ENCODE data around the gene PDE5A. TPM values are rescaled to one million over a fixed set of nuclear protein-coding genes. Genes with fewer than 3 reads are reported as not detected.
"Not testable (repeated sequence)": the region's sequence is repeated elsewhere in the genome, so short reads cannot be mapped to it uniquely, and the experiment has no call there.

Gene PDE5A
- total RNA-seq, 2 donors from 2014 or later: 0.58 to 0.65 TPM

- not testable (repeated sequence) for H3K4me1 Mint-ChIP-seq, H3K27me3 Mint-ChIP-seq, H3K9me3 Mint-ChIP-seq, H3K4me3 Mint-ChIP-seq
- peak overlapping the region; percentile 58 for H3K27ac Mint-ChIP-seq
- peaks cover 84% of the 10 kb centered on the region for H3K36me3 Mint-ChIP-seq (ENCODE audit: low read depth)
- ATAC-seq (replicated peaks): peak; percentile 80
Observed at GRCh38 chr4:119470021-119470736, 158.4 kb downstream of the PDE5A start.

GRCh38 chr4:119469039-119469438 lies 159.6 kb downstream of the PDE5A start:
- not testable (repeated sequence) for ATAC-seq (replicated peaks); H3K27ac Mint-ChIP-seq; H3K4me3 Mint-ChIP-seq; H3K9me3 Mint-ChIP-seq; H3K4me1 Mint-ChIP-seq; H3K27me3 Mint-ChIP-seq
- peaks cover 78% of the 10 kb centered on the region for H3K36me3 Mint-ChIP-seq (ENCODE audit: low read depth)

- H3K9me3 Mint-ChIP-seq: not testable (repeated sequence)
Observed at GRCh38 chr4:119462733-119463132, 165.9 kb downstream of the PDE5A start.

GRCh38 chr4:119455734-119456133 lies 172.9 kb downstream of the PDE5A start:
- H3K9me3 Mint-ChIP-seq; H3K27me3 Mint-ChIP-seq; H3K27ac Mint-ChIP-seq; H3K4me1 Mint-ChIP-seq; ATAC-seq (replicated peaks): not testable (repeated sequence)
- Mint-ChIP-seq H3K4me3 (peak overlapping the region; percentile 87), H3K36me3 (ENCODE audit: low read depth) (peaks cover 22% of the 10 kb centered on the region)

More at GRCh38 chr4:119462733-119463132, 165.9 kb downstream of the PDE5A start:
- not testable (repeated sequence) for H3K27ac Mint-ChIP-seq; H3K27me3 Mint-ChIP-seq; H3K4me3 Mint-ChIP-seq; H3K4me1 Mint-ChIP-seq; ATAC-seq (replicated peaks)
- H3K36me3 Mint-ChIP-seq (ENCODE audit: low read depth): peaks cover 71% of the 10 kb centered on the region

GRCh38 chr4:119454491-119455270 lies 173.9 kb downstream of the PDE5A start:
- ATAC-seq (replicated peaks): peak; percentile 99
- Mint-ChIP-seq H3K27ac (peak overlapping the region; percentile 99), H3K4me3 (peak overlapping the region; percentile 87), H3K36me3 (ENCODE audit: low read depth) (peaks cover 13% of the 10 kb centered on the region)
- H3K9me3 Mint-ChIP-seq, H3K27me3 Mint-ChIP-seq, H3K4me1 Mint-ChIP-seq: not testable (repeated sequence)

GRCh38 chr4:119454151-119454490 lies 174.5 kb downstream of the PDE5A start:
- H3K9me3 Mint-ChIP-seq, H3K4me1 Mint-ChIP-seq, H3K27me3 Mint-ChIP-seq: not testable (repeated sequence)
- Mint-ChIP-seq H3K27ac (peak overlapping the region; percentile 99), H3K36me3 (ENCODE audit: low read depth) (peaks cover 11% of the 10 kb centered on the region), H3K4me3 (peak overlapping the region; percentile 87)
- peak; percentile 17 for ATAC-seq (replicated peaks)

GRCh38 chr4:119453286-119453685 lies 175.3 kb downstream of the PDE5A start:
- H3K27ac Mint-ChIP-seq: not testable (repeated sequence)

GRCh38 chr4:119449851-119450250 lies 178.8 kb downstream of the PDE5A start:
- not testable (repeated sequence) for H3K27ac Mint-ChIP-seq; H3K4me1 Mint-ChIP-seq; ATAC-seq (replicated peaks); H3K4me3 Mint-ChIP-seq; H3K27me3 Mint-ChIP-seq; H3K36me3 Mint-ChIP-seq (ENCODE audit: low read depth); H3K9me3 Mint-ChIP-seq

More at GRCh38 chr4:119453286-119453685, 175.3 kb downstream of the PDE5A start:
- H3K4me1 Mint-ChIP-seq; H3K36me3 Mint-ChIP-seq (ENCODE audit: low read depth); H3K9me3 Mint-ChIP-seq; ATAC-seq (replicated peaks); H3K27me3 Mint-ChIP-seq: not testable (repeated sequence)
- H3K4me3 Mint-ChIP-seq: peak overlapping the region; percentile 87
